OCI-LY1 (cell line): ENCODE data around the gene OR2A2.
"Not testable (repeated sequence)": the region's sequence is repeated elsewhere in the genome, so short reads cannot be mapped to it uniquely, and the experiment has no call there.

Source experiments
- H2AFZ ChIP-seq: fragments of 200-600 bp; sonication (generic), shearing (Covaris generic); 2 replicates; pipeline ENCODE4 v1.6.0; 2014; ENCODE audit warnings: antibody characterized with exemption, mild to moderate bottlenecking, low read length
- H3F3A ChIP-seq: fragments of 200-600 bp; sonication (generic), shearing (Covaris generic); 2 replicates; pipeline ENCODE4 v1.6.0; 2014; ENCODE audit warnings: mild to moderate bottlenecking, antibody characterized with exemption, low read length, moderate library complexity; ENCODE audit not compliant: insufficient read depth
- H3K27ac ChIP-seq: fragments of 200-600 bp; sonication (generic); 2 replicates; pipeline ENCODE4 v1.5.1; 2014; ENCODE audit warnings: low read length, mixed run types, mild to moderate bottlenecking, low read depth; ENCODE audit not compliant: poor library complexity, severe bottlenecking
- H3K27me3 ChIP-seq: fragments of 200-600 bp; sonication (generic); 2 replicates; pipeline ENCODE4 v1.6.0; 2014; ENCODE audit warnings: antibody characterized with exemption, mild to moderate bottlenecking, low read length, moderate library complexity; ENCODE audit not compliant: insufficient read depth
- H3K36me3 ChIP-seq: fragments of 200-600 bp; sonication (generic); 2 replicates; pipeline ENCODE4 v1.6.1; 2014; ENCODE audit warnings: mild to moderate bottlenecking, antibody characterized with exemption, low read length, moderate library complexity, mixed read lengths; ENCODE audit not compliant: insufficient read depth
- H3K4me1 ChIP-seq: fragments of 200-600 bp; sonication (generic); 2 replicates; pipeline ENCODE4 v1.5.1; 2014; ENCODE audit warnings: mild to moderate bottlenecking, low read length, moderate library complexity; ENCODE audit not compliant: insufficient read depth, severe bottlenecking
- H3K4me2 ChIP-seq: fragments of 200-600 bp; sonication (generic), shearing (Covaris generic); 2 replicates; pipeline ENCODE4 v1.6.1; 2014; ENCODE audit warnings: low read length
- H3K4me3 ChIP-seq: fragments of 200-600 bp; sonication (generic); 2 replicates; pipeline ENCODE4 v1.5.1; 2014; ENCODE audit warnings: low read length, low read depth, mild to moderate bottlenecking, mixed read lengths; ENCODE audit not compliant: poor library complexity, severe bottlenecking
- H3K79me2 ChIP-seq: fragments of 200-600 bp; shearing (Covaris generic); 2 replicates; pipeline ENCODE4 v1.6.1; 2016; ENCODE audit warnings: mixed run types, low read length, mixed read lengths; ENCODE audit not compliant: insufficient read depth
- H3K9ac ChIP-seq: fragments of 200-600 bp; sonication (generic), shearing (Covaris generic); 2 replicates; pipeline ENCODE4 v1.6.1; 2014; ENCODE audit warnings: mild to moderate bottlenecking, low read length, mixed read lengths
- H3K9me2 ChIP-seq: fragments of 200-600 bp; sonication (generic), shearing (Covaris generic); 2 replicates; pipeline ENCODE4 v1.6.1; 2014; ENCODE audit warnings: low read depth, mild to moderate bottlenecking, low read length, mixed read lengths
- H3K9me3 ChIP-seq: fragments of 200-600 bp; shearing (Covaris generic); 2 replicates; pipeline ENCODE4 v1.6.1; 2014; ENCODE audit warnings: low read length, mixed read lengths
- H4K20me1 ChIP-seq: fragments of 200-600 bp; sonication (generic), shearing (Covaris generic); 2 replicates; pipeline ENCODE4 v1.6.0; 2016; ENCODE audit warnings: mild to moderate bottlenecking, low read length; ENCODE audit not compliant: insufficient read depth
- EZH2 ChIP-seq: fragments of 200-600 bp; sonication (generic), shearing (Covaris generic); IDR thresholded peaks from 2 replicates; pipeline ENCODE4 v1.8.0; 2017; ENCODE audit warnings: borderline replicate concordance, mixed run types, mild to moderate bottlenecking, antibody characterized with exemption, low read length, moderate library complexity, mixed read lengths
- TF ChIP-seq, protein P1 (sequence below): fragments of 200-600 bp; sonication (generic), shearing (Covaris generic); IDR thresholded peaks from 2 replicates; pipeline ENCODE4 v1.5.1; 2017; ENCODE audit warnings: mild to moderate bottlenecking, antibody characterized with exemption, low read length, moderate library complexity, mixed read lengths

Gene OR2A2

DNA sequence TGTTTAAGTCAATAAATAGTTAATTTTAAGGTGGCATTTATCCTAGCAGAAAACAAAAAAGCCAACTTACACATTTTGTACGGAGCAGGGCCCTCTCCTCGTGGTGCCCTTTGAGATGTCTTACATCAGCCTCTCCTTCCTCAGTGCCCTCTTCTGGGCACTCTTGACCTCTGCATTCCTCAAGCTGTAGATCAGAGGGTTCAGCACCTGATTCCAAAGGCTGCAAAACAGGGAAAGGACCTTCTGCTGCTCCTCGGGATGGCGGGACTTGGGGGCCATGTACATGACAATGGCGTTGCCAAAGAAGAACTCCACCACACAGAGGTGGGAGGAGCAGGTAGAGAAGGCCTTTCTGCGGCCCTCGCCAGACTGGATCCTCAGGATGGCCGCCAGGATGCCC is 9.0 kb downstream of the OR2A2 start:
- H3K4me1 ChIP-seq: no peaks in the 10 kb centered on the region

DNA sequence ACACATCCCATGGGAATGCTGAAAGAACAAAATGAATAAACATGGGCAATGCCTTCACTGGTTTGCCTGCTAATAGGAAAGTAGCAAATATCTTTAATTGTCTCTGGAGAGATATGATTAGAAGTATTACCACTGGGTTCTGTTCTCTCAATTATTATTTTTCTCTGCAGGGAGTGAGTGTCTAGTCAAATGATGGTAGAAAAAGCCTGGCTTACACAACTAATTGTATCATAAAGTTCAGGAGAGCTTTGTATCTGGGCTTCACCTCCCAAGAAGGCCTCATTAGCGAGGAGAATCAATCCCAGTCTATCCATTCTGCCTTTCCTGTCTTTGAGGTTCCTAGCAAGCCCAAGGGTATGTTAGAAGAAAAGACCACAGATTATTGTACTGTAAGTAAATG is 13.5 kb downstream of the OR2A2 start, which contains the start of gene OR2A14:
Gene OR2A14, plus strand, starts transcription at position 301 of the 400 bp plus-strand sequence. CDS start 5,937 bp downstream, outside the sequence.
- no peaks in the 10 kb centered on the region for H3K36me3 ChIP-seq
- H3F3A ChIP-seq: no peaks in the 10 kb centered on the region
- no peaks in the 10 kb centered on the region for H3K9me3 ChIP-seq
- TF ChIP-seq EZH2: no peak
- TF ChIP-seq, protein P1, sequence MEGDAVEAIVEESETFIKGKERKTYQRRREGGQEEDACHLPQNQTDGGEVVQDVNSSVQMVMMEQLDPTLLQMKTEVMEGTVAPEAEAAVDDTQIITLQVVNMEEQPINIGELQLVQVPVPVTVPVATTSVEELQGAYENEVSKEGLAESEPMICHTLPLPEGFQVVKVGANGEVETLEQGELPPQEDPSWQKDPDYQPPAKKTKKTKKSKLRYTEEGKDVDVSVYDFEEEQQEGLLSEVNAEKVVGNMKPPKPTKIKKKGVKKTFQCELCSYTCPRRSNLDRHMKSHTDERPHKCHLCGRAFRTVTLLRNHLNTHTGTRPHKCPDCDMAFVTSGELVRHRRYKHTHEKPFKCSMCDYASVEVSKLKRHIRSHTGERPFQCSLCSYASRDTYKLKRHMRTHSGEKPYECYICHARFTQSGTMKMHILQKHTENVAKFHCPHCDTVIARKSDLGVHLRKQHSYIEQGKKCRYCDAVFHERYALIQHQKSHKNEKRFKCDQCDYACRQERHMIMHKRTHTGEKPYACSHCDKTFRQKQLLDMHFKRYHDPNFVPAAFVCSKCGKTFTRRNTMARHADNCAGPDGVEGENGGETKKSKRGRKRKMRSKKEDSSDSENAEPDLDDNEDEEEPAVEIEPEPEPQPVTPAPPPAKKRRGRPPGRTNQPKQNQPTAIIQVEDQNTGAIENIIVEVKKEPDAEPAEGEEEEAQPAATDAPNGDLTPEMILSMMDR: no peak
- H2AFZ ChIP-seq: no peak within 1 kb of the TSS
- H3K4me1 ChIP-seq: no peaks in the 10 kb centered on the region
- H3K9ac ChIP-seq: no peak within 1 kb of the TSS
- H3K27ac ChIP-seq: no peak within 1 kb of the TSS
- H3K4me2 ChIP-seq: no peak within 1 kb of the TSS
- no peaks in the 10 kb centered on the region for H3K79me2 ChIP-seq
- H3K9me2 ChIP-seq: no peaks in the 10 kb centered on the region
- no peaks in the 10 kb centered on the region for H4K20me1 ChIP-seq
- H3K27me3 ChIP-seq: no peaks in the 10 kb centered on the region
- H3K4me3 ChIP-seq: no peak within 1 kb of the TSS

More for the DNA sequence above, 9.0 kb downstream of the OR2A2 start:
- Histone ChIP-seq H4K20me1 (no peaks in the 10 kb centered on the region), H2AFZ (no peak overlapping the region), H3K36me3 (no peaks in the 10 kb centered on the region), H3K9ac (no peak overlapping the region), H3F3A (0 out of 2 replicates have a peak, but pooled peaks cover 3% of the 10 kb centered on the region), H3K27ac (no peak overlapping the region), H3K27me3 (no peaks in the 10 kb centered on the region), H3K79me2 (no peaks in the 10 kb centered on the region), H3K4me2 (no peak overlapping the region), H3K9me3 (no peaks in the 10 kb centered on the region), H3K4me3 (no peak overlapping the region), H3K9me2 (no peaks in the 10 kb centered on the region; the same call in 1 of the 2 replicates)
- TF ChIP-seq, protein P1: no peak
- TF ChIP-seq EZH2: no peak

- H4K20me1 ChIP-seq: no peaks in the 10 kb centered on the region
- H3K27me3 ChIP-seq: no peaks in the 10 kb centered on the region
- H3K9me3 ChIP-seq: no peaks in the 10 kb centered on the region
- H3K27ac ChIP-seq: no peak overlapping the region
- no peak for TF ChIP-seq EZH2
- TF ChIP-seq, protein P1: peak; percentile 97
- H3K4me3 ChIP-seq: no peak overlapping the region
- no peaks in the 10 kb centered on the region for H3K36me3 ChIP-seq
- no peaks in the 10 kb centered on the region for H3K79me2 ChIP-seq
- H2AFZ ChIP-seq: no peak overlapping the region
- no peak overlapping the region for H3K9ac ChIP-seq
- no peaks in the 10 kb centered on the region for H3K9me2 ChIP-seq
- H3K4me2 ChIP-seq: no peak overlapping the region
- H3F3A ChIP-seq: no peaks in the 10 kb centered on the region
- no peaks in the 10 kb centered on the region for H3K4me1 ChIP-seq
Measured at GRCh38 chr7:144127714-144128334, 18.4 kb downstream of the OR2A2 start.

DNA sequence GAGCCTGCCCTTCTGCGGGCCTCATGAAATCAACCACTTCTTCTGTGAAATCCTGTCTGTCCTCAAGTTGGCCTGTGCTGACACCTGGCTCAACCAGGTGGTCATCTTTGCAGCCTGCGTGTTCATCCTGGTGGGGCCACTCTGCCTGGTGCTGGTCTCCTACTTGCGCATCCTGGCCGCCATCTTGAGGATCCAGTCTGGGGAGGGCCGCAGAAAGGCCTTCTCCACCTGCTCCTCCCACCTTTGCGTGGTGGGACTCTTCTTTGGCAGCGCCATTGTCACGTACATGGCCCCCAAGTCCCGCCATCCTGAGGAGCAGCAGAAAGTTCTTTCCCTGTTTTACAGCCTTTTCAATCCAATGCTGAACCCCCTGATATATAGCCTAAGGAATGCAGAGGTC is 20.2 kb downstream of the OR2A2 start:
- not testable (repeated sequence) for H2AFZ ChIP-seq, H4K20me1 ChIP-seq, H3K4me3 ChIP-seq, H3K4me1 ChIP-seq, H3K9me2 ChIP-seq, H3K36me3 ChIP-seq, H3K79me2 ChIP-seq, H3K27ac ChIP-seq, H3K9ac ChIP-seq, H3F3A ChIP-seq, H3K9me3 ChIP-seq, H3K27me3 ChIP-seq, H3K4me2 ChIP-seq
